Measurements from ENCODE around the gene COL5A2. TPM values are rescaled to one million over a fixed set of nuclear protein-coding genes. Genes with fewer than 3 reads are reported as not detected.
A peak's percentile ranks its signal among the peaks of the same experiment; 100 is the strongest.

Gene COL5A2
- total and polyA plus RNA-seq, 4 donors, result 45.5 to 387 (median 118) TPM

GRCh38 chr2:189168856-189169499, 10.6 kb downstream of the COL5A2 start:
- DNase-seq (ENCODE audit: low read depth in 4 of 6, low spot score in 6 of 6), result no peak
- H3K27ac ChIP-seq (ENCODE audit: low read depth, low read length), result no peak overlapping the region
- no peaks in the 10 kb centered on the region for H3K9me3 ChIP-seq (ENCODE audit: control insufficient read depth, insufficient read depth, low read length)
- no peaks in the 10 kb centered on the region for H3K4me1 ChIP-seq (ENCODE audit: control insufficient read depth, insufficient read depth, low read length)
- no peak overlapping the region for H3K4me3 ChIP-seq (ENCODE audit: low read depth, low read length)
- H3K27me3 ChIP-seq (ENCODE audit: control insufficient read depth, insufficient read depth, low read length), result no peaks in the 10 kb centered on the region
- no peaks in the 10 kb centered on the region for H3K36me3 ChIP-seq (ENCODE audit: control insufficient read depth, insufficient read depth, low read length)
- WGBS (ENCODE audit: insufficient coverage), result no CpG with 5 or more reads among the region's 2 CpGs

- WGBS (ENCODE audit: insufficient coverage), result no CpG with 5 or more reads among the region's 3 CpGs
- no peaks in the 10 kb centered on the region for H3K9me3 ChIP-seq (ENCODE audit: control insufficient read depth, insufficient read depth, low read length)
- H3K4me3 ChIP-seq (ENCODE audit: low read depth, low read length), result no peak overlapping the region
- no peaks in the 10 kb centered on the region for H3K4me1 ChIP-seq (ENCODE audit: control insufficient read depth, insufficient read depth, low read length)
- no peaks in the 10 kb centered on the region for H3K36me3 ChIP-seq (ENCODE audit: control insufficient read depth, insufficient read depth, low read length)
- H3K27ac ChIP-seq (ENCODE audit: low read depth, low read length), result no peak overlapping the region
- DNase-seq (ENCODE audit: low read depth in 4 of 6, low spot score in 6 of 6), result no peak
- no peaks in the 10 kb centered on the region for H3K27me3 ChIP-seq (ENCODE audit: control insufficient read depth, insufficient read depth, low read length)
Observed at GRCh38 chr2:189165656-189166380, 13.7 kb downstream of the COL5A2 start.

GRCh38 chr2:189164746-189165145, 14.8 kb downstream of the COL5A2 start:
- Histone ChIP-seq H3K36me3 (ENCODE audit: control insufficient read depth, insufficient read depth, low read length) (no peaks in the 10 kb centered on the region), H3K27ac (ENCODE audit: low read depth, low read length) (peak overlapping the region; percentile 17)

GRCh38 chr2:189163889-189164288, 15.7 kb downstream of the COL5A2 start:
- whole genome bisulfite sequencing (ENCODE audit: insufficient coverage), result 0% methylated on average over 1 of the region's 3 CpGs
- Histone ChIP-seq H3K9me3 (ENCODE audit: control insufficient read depth, insufficient read depth, low read length) (no peaks in the 10 kb centered on the region), H3K36me3 (ENCODE audit: control insufficient read depth, insufficient read depth, low read length) (no peaks in the 10 kb centered on the region), H3K27me3 (ENCODE audit: control insufficient read depth, insufficient read depth, low read length) (no peaks in the 10 kb centered on the region), H3K4me3 (ENCODE audit: low read depth, low read length) (no peak overlapping the region), H3K27ac (ENCODE audit: low read depth, low read length) (peak overlapping the region; percentile 64), H3K4me1 (ENCODE audit: control insufficient read depth, insufficient read depth, low read length) (no peaks in the 10 kb centered on the region)
- DNase-seq (ENCODE audit: low read depth in 4 of 6, low spot score in 6 of 6), result peak in 1 of 6 donors; percentile 51

More at GRCh38 chr2:189164746-189165145, 14.8 kb downstream of the COL5A2 start:
- no peaks in the 10 kb centered on the region for H3K4me1 ChIP-seq (ENCODE audit: control insufficient read depth, insufficient read depth, low read length)
- WGBS (ENCODE audit: insufficient coverage), result no CpG with 5 or more reads among the region's 1 CpG
- no peak for DNase-seq (ENCODE audit: low read depth in 4 of 6, low spot score in 6 of 6)
- no peak overlapping the region for H3K4me3 ChIP-seq (ENCODE audit: low read depth, low read length)
- no peaks in the 10 kb centered on the region for H3K9me3 ChIP-seq (ENCODE audit: control insufficient read depth, insufficient read depth, low read length)
- H3K27me3 ChIP-seq (ENCODE audit: control insufficient read depth, insufficient read depth, low read length), result no peaks in the 10 kb centered on the region

- Histone ChIP-seq H3K9me3 (ENCODE audit: control insufficient read depth, insufficient read depth, low read length) (no peaks in the 10 kb centered on the region), H3K36me3 (ENCODE audit: control insufficient read depth, insufficient read depth, low read length) (no peaks in the 10 kb centered on the region), H3K27ac (ENCODE audit: low read depth, low read length) (no peak overlapping the region), H3K4me1 (ENCODE audit: control insufficient read depth, insufficient read depth, low read length) (no peaks in the 10 kb centered on the region), H3K4me3 (ENCODE audit: low read depth, low read length) (no peak overlapping the region), H3K27me3 (ENCODE audit: control insufficient read depth, insufficient read depth, low read length) (no peaks in the 10 kb centered on the region)
- no peak for DNase-seq (ENCODE audit: low read depth in 4 of 6, low spot score in 6 of 6)
Observed at GRCh38 chr2:189162566-189162965, 17.0 kb downstream of the COL5A2 start.

- H3K4me3 ChIP-seq (ENCODE audit: low read depth, low read length), result no peak overlapping the region
- WGBS (ENCODE audit: insufficient coverage), result 100% methylated on average over 1 of the region's 3 CpGs
- no peak overlapping the region for H3K27ac ChIP-seq (ENCODE audit: low read depth, low read length)
- H3K9me3 ChIP-seq (ENCODE audit: control insufficient read depth, insufficient read depth, low read length), result no peaks in the 10 kb centered on the region
- no peak for DNase-seq (ENCODE audit: low read depth in 4 of 6, low spot score in 6 of 6)
- H3K27me3 ChIP-seq (ENCODE audit: control insufficient read depth, insufficient read depth, low read length), result no peaks in the 10 kb centered on the region
- no peaks in the 10 kb centered on the region for H3K36me3 ChIP-seq (ENCODE audit: control insufficient read depth, insufficient read depth, low read length)
- no peaks in the 10 kb centered on the region for H3K4me1 ChIP-seq (ENCODE audit: control insufficient read depth, insufficient read depth, low read length)
Observed at GRCh38 chr2:189161894-189162293, 17.7 kb downstream of the COL5A2 start.

GRCh38 chr2:189159717-189160116, 19.8 kb downstream of the COL5A2 start:
- Histone ChIP-seq H3K4me3 (ENCODE audit: low read depth, low read length) (no peak overlapping the region), H3K36me3 (ENCODE audit: control insufficient read depth, insufficient read depth, low read length) (no peaks in the 10 kb centered on the region), H3K27ac (ENCODE audit: low read depth, low read length) (no peak overlapping the region), H3K9me3 (ENCODE audit: control insufficient read depth, insufficient read depth, low read length) (no peaks in the 10 kb centered on the region), H3K4me1 (ENCODE audit: control insufficient read depth, insufficient read depth, low read length) (no peaks in the 10 kb centered on the region), H3K27me3 (ENCODE audit: control insufficient read depth, insufficient read depth, low read length) (no peaks in the 10 kb centered on the region)
- no peak for DNase-seq (ENCODE audit: low read depth in 4 of 6, low spot score in 6 of 6)
- WGBS (ENCODE audit: insufficient coverage), result no CpG with 5 or more reads among the region's 4 CpGs

GRCh38 chr2:189159273-189159672, 20.3 kb downstream of the COL5A2 start:
- no peaks in the 10 kb centered on the region for H3K4me1 ChIP-seq (ENCODE audit: control insufficient read depth, insufficient read depth, low read length)
- H3K4me3 ChIP-seq (ENCODE audit: low read depth, low read length), result no peak overlapping the region
- H3K27ac ChIP-seq (ENCODE audit: low read depth, low read length), result no peak overlapping the region
- H3K36me3 ChIP-seq (ENCODE audit: control insufficient read depth, insufficient read depth, low read length), result no peaks in the 10 kb centered on the region
- no peaks in the 10 kb centered on the region for H3K27me3 ChIP-seq (ENCODE audit: control insufficient read depth, insufficient read depth, low read length)
- no peak for DNase-seq (ENCODE audit: low read depth in 4 of 6, low spot score in 6 of 6)
- H3K9me3 ChIP-seq (ENCODE audit: control insufficient read depth, insufficient read depth, low read length), result no peaks in the 10 kb centered on the region
- WGBS (ENCODE audit: insufficient coverage), result 100% methylated on average over 2 of the region's 2 CpGs

GRCh38 chr2:189157939-189158338, 21.6 kb downstream of the COL5A2 start:
- no CpG with 5 or more reads among the region's 1 CpG for WGBS (ENCODE audit: insufficient coverage)
- Histone ChIP-seq H3K4me3 (ENCODE audit: low read depth, low read length) (no peak overlapping the region), H3K36me3 (ENCODE audit: control insufficient read depth, insufficient read depth, low read length) (no peaks in the 10 kb centered on the region), H3K4me1 (ENCODE audit: control insufficient read depth, insufficient read depth, low read length) (no peaks in the 10 kb centered on the region), H3K27me3 (ENCODE audit: control insufficient read depth, insufficient read depth, low read length) (no peaks in the 10 kb centered on the region), H3K27ac (ENCODE audit: low read depth, low read length) (no peak overlapping the region), H3K9me3 (ENCODE audit: control insufficient read depth, insufficient read depth, low read length) (no peaks in the 10 kb centered on the region)
- no peak for DNase-seq (ENCODE audit: low read depth in 4 of 6, low spot score in 6 of 6)

GRCh38 chr2:189157456-189157855, 22.1 kb downstream of the COL5A2 start:
- H3K4me1 ChIP-seq (ENCODE audit: control insufficient read depth, insufficient read depth, low read length), result no peaks in the 10 kb centered on the region
- no peaks in the 10 kb centered on the region for H3K27me3 ChIP-seq (ENCODE audit: control insufficient read depth, insufficient read depth, low read length)
- no peak overlapping the region for H3K4me3 ChIP-seq (ENCODE audit: low read depth, low read length)
- H3K36me3 ChIP-seq (ENCODE audit: control insufficient read depth, insufficient read depth, low read length), result no peaks in the 10 kb centered on the region
- DNase-seq (ENCODE audit: low read depth in 4 of 6, low spot score in 6 of 6), result no peak
- H3K27ac ChIP-seq (ENCODE audit: low read depth, low read length), result no peak overlapping the region
- H3K9me3 ChIP-seq (ENCODE audit: control insufficient read depth, insufficient read depth, low read length), result no peaks in the 10 kb centered on the region

Data from spinal cord (tissue), 10 donors.